HG02884 (cell line): ENCODE results near the gene SERPINB2.
"Not testable (repeated sequence)": the region's sequence is repeated elsewhere in the genome, so short reads cannot be mapped to it uniquely, and the experiment has no call there.

Experiments
- ATAC-seq: cut with Tn5 transposase; IDR thresholded peaks from one replicate; pipeline ENCODE4 v1.9.1; 2021; ENCODE audit warnings: mild to moderate bottlenecking, moderate library complexity; ENCODE audit not compliant: unreplicated experiment

Gene SERPINB2

DNA sequence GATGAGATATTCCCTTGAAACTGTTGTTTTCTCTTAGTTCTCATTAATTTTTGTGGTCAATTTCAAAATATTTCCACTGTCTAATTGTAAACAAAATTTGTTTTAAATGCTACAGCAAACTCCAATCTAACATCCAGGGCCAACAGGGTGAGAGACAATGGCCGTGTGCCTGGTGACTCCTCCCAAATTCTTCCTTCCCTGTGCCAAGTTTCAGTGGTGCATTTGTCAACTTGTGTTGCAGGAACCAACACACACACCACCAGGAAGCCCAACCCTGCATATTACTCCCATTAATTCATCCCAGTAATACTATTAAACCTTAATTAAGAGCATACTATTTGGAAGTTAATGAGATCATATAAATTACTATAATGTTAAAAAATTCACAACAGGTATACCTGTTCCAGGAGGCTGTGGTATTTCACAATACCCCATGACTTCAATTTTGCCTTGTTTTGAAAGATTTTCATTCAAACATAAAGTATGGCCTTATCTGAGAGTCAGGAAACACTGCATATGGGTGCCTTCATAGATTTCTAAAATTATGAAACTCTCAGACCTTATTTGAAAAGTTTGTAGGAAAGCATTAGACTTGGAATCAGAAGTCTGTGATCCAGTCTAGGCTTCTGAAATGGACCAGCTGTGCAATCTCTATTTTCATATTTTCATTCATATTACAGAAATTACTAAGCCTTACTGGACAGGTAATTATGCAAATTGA is 1.1 kb downstream of the SERPINB2 start:
- ATAC-seq, result no peak

DNA sequence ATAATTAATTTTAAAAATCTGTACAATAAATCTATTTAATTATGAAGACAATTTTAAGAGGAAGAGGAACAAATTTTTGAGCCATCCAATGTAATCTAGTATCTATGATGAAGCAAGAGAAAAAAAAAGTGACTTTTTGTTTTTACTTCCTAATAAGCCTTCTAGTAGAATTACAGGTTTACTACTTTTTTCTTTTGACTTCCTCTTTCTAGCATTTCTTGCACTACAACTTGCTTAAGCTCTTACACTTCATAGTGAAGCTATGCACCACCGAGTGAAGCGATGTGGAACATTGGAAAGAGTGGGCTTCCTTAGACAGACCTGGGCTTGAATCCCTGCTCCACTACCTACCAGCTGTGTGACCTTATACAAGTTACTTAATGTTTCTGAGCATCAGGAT is 2.1 kb downstream of the SERPINB2 start:
- ATAC-seq, result no peak

DNA sequence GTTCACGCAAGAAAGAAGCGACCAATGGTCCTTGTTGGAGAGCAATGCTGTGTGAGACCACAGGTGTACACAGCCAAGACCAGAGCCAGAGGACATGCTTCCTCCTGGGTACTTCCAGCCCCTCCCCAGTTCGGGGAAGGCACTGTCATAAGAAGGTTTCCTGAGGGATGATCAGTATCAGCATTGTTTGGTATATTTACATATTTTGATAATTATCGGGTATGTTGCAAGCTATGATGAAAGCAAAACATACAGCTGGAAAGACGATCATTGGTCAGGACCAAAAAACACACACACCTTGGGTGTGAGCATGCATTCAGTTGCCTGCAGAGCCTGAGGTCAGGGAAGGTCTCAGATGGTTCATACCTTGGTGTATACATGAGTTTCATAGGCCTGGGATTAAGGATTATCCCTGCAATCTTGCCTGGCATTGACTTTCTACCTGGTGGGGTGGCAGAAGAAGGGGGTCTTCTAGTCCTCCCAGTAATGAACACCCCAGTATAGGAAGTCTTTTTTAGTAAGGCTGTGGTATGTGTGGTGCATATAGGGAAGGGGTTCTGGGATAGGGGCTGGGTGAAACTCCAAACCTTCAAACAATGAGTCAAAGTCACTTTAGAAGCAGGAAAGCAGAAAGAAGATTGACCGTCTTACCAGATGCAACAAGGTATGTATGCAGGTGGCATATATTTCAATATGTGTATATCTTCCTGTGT is 2.9 kb downstream of the SERPINB2 start:
- no peak for ATAC-seq

DNA sequence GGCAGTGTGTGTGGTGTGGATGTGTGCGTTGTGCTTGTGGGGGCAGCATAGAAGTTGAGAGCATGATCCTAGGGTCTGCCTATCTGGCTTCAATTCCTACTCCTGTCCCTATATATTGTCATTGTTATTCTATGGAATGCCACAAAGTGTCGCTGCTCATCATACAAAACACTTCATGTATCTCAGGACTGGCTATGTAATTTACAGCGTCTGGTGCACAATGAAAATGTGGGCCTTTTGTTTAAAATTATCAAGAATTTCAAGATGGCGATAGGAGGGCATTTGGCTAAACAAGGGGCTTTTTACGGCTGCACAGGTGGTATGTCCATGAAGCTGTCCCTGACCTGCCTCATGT is 3.4 kb downstream of the SERPINB2 start:
- peak; percentile 50 for ATAC-seq

DNA sequence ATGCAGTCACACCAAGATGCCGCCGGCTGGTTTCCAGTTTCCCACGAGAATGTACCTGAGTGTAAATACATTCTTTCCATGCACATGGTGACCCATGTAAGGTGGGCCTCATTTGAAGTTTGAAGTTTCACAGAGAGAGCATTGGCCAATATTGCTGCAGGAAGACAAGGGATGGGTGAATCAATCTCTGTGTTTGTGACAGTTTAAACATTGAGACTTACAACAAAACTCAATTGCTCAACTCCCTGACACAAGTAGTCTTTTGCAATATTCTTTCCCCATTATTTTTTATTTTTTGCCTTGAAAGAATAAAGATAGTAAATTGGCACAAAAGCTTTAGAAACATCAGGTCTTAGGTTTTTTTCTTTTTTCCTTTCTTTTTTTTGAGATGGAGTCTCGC is 5.1 kb downstream of the SERPINB2 start:
- no peak for ATAC-seq

DNA sequence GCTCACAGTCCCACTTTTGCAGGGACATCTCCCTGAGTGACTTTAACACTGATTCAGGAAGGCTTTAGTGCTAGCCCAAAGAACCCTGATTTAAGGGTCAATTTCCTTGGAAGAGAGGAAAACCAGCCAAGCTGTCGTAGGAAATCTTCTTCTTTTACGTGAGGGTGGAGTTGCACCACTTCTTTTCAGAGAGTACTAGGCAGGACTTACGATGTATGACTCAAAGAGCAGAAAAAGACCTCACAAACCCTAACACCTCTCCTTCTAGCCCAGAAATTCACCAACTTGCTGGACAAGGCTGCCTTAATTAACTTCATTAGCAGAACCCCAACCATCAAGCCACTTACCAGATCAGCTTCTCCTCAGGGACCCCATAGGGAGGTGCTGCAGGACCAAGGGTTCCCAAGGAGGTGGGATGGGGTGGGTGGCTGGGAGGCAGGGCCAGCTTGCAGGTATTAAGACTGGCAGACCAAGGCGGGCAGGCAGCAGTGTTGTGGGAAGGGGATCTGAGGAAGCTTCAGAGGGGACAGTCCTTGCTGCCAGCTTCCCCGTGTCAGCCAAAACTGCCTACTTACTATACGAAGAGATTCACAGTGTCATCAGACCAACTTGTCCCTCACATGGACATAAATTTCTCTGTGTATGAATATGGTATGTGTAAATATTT is 6.7 kb downstream of the SERPINB2 start:
- ATAC-seq, result no peak

DNA sequence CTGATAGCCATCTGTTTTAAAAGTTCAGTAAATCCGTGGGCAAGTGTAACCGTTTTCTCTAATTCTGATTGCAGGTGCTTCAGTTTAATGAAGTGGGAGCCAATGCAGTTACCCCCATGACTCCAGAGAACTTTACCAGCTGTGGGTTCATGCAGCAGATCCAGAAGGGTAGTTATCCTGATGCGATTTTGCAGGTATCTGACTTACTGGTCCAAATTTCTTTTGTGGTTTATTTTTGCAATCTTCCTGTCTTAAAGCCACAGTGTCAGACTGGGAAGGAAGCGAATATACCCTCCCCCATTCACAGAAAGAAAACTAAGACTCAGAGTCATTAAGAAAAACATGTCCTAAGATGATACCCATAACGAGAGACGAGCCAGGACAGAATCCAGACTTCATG is 7.7 kb downstream of the SERPINB2 start:
- no peak for ATAC-seq

DNA sequence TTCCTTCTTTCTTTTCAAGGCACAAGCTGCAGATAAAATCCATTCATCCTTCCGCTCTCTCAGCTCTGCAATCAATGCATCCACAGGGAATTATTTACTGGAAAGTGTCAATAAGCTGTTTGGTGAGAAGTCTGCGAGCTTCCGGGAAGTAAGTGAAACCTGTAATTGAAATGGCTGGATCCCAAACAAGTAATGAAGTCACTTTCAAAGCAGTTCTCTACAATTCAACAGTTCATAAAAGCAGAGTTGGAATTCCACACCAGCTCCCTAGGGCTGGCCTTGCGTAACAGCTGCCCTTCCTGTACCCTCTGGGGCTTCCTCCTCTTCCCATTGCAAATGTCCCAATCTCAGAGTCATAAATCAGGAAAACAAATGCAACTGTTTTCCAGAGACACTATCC is 9.6 kb downstream of the SERPINB2 start:
- no peak for ATAC-seq

DNA sequence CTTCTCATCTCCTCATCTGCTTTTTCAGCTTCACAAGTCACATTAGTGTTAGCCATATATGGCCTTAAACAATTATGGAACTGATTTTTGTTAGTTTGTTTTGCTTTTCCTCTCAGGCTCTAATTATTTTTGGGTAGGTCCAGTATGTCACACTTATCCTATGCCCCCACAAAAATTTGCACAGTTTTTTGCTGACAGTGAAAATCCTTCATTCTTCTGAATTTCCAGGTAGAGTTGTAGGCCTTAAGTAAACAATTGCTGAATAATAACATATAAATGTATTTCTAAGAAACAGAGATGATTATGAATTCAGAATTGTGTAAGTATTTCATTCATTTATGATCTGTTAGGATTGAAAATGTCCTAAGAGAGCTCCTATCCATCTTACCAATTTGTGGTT is 11.7 kb downstream of the SERPINB2 start:
- no peak for ATAC-seq

DNA sequence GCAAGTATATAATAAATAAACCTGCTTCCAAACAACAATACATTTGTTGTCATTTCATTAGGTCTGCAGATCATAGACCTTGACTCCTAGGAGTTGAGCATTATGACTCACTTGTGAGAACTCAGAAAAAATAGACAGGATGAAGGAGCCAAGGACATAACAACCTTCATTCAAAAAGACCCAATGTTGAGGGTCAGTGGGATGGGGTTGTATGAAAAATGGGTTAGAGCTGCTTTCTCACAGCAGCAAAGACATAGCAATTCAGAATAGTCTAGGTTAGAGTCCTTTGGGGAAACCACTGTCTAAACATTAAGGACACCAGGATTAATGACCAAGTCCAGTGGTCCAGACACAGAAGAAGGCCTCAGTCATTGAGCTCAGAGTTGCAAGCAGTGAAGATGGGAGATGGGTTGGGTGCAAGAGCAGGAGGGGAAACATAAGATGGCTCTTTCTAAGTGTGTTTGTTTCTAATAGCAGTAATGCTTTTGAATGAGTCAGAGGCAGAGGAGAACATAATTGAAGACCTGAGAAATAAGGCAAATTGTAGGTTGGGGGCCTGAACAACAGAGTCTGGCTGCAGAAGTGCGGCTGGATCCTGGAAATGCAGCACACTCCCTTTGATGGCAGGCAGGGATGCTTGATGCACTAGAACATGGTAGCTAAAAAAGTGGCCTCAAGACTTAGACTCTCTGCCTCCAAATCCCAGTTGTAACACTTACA is 16.5 kb downstream of the SERPINB2 start:
- ATAC-seq, result no peak

DNA sequence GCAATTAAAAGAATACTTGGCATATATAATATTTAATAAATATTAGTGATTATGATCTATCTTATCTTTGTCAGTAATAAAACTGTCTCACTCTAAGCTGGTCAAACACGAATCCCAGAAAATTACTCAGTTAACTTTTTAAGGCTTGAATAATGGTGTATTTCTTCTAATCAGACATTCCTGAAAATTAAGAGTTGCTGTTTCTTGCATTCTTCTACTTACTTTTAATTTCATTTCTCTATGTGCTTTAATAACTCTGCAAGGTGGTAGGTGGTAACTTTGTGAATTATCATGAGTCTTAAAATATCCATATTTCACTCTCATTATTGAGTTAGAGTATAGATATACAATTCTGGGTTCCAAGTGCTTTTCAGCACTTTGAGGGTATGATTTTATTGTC is 17.2 kb downstream of the SERPINB2 start:
- ATAC-seq, result no peak

DNA sequence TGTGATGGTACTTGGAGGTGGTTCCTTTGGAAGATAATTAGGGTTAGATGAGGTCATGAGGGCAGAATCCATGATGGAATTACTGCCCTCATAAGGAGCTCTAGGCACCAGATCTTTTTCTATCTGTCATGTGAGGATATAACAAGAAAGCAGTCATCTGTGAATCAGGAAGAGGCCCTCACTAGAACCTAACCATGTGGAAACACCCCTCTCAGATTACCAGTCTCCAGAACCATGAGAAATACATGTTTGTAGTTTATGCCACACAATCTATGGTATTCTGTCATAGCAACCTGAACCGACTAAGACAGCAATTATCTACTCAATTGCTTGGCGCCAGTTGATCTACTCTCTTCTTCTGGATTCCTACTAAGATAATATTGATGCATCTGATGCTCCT is 17.9 kb downstream of the SERPINB2 start:
- no peak for ATAC-seq

DNA sequence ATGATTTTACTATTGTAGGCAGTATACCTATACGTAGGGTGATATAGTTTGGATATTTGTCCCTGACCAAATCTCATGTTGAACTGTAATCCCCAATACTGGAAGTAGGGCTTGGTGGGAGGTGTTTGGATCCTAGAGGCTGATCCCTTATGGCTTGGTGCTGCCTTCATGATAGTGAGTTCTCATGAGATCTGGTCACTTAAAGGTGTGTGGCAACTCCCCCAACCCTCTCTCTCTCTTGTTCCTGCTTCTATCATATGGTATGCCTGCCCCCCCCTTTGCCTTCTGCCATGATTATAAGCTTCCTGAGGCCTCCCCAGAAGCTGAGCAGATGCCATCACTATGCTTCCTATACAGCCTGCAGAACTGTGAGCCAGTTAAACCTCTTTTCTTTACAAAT is 18.6 kb downstream of the SERPINB2 start:
- no peak for ATAC-seq

DNA sequence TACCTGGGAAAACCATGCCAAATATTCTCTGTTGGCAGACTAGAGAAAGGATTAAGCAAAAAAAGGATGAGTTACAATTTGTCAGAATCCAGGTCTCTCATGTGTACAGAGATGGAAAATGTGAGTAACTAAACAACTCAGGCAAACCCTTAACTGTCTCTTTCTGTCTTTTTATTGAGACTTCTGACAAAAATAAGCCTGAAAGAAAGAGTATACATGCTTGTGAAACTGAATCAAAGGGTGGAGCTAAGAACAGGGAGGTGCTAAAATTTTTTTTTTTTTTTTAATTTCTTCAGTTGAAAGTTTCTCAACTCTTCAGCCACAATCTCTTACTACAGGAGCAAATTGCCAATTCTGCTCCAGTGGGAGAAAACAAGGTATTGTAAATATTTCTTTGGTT is 20.2 kb downstream of the SERPINB2 start, which contains the start of gene SERPINB10:
TSS of gene SERPINB10 (plus strand) at position 295 of the 400 bp plus-strand sequence. CDS start 7,553 bp downstream, outside the sequence.
- peak; percentile 56 for ATAC-seq

DNA sequence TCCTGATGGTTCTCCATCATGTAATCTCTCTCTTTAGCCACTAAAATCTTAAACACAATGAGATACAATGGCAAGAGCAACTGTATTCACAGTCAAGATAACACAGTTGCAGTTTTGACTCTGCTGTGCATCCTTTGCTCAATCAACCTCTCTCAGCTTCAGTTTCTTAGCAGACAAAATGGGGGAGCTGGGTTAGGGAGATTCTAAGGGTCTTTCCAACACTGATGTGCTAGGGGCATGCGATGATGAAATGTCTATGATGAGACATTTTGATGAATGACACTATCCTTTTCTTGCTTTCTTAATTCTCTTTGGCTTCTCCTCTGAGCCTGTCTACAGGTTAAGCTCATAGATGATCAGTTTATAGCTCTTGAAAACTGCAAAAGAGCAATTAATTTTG is 21.4 kb downstream of the SERPINB2 start:
- no peak for ATAC-seq

DNA sequence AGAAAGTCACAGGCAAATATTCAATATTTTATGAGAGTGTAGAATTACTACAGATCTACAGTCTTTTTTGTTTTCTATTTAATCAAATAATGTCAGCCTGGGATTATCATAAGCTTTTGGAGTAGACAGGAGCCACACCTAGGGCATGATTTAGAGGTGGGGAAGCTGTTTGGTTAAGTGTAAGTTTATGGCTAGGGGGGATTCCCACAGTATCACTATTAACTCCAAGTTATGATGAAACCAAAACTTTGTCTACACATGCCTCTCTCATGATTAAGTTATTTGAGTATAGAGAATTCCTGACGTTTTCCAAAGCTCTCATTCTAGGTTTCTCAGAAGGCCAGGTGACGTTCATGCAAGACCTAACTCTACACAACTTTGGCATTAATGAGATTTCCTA is 22.4 kb downstream of the SERPINB2 start:
- peak; percentile 63 for ATAC-seq

DNA sequence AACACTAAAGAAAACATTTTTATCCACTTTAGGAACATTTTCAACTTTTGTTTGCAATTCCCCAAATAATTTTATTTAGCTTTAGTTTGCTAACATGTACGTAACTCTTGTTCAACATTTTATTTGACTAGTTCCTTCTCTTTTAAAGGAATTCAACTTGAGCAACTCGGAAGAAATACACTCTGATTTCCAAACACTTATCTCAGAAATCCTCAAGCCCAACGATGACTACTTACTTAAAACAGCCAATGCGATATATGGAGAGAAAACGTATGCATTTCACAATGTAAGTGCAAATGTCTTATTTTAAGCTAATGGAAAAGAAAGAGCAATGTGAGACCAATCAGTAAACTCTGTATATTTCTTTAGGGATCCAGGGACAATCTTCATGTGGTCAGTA is 30.3 kb downstream of the SERPINB2 start:
- no peak for ATAC-seq

DNA sequence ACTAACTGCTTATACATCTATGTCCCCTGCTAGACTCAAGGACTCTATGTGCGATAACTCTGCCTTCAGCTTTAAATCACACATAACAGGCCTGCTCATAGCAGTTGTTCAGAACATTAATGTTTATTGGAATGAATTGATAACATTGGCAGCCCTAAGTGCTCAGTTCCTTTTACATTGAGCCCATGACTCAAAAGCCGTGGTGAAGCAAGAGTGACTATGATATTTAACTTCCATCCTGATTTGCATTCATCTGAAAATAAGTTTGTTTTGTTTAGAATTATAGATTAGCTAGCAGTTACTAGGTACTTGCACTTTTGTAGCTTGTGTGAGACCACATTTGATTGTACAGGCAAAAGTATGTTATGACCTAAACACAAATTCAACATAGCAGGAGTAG is 34.5 kb downstream of the SERPINB2 start:
- ATAC-seq, result no peak

DNA sequence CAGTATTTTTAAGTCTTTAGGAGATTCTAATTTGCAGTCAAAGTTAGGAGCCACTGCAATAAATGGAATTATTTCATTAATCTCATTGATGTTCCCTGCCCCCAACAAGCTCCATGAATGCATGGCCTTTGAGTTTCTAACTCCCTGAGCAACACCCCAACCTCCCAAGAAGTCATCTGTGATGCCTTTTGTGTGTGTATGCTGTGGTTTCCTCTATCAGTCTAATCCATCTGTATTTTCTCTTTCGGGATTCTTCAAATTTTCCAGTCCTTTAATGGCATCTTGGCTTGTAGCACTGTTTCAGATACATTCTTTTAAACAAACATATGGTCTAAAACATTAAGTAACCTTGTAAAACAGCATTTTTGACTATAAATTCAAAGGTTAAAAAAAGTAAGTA is 37.0 kb downstream of the SERPINB2 start:
- ATAC-seq, result no peak

DNA sequence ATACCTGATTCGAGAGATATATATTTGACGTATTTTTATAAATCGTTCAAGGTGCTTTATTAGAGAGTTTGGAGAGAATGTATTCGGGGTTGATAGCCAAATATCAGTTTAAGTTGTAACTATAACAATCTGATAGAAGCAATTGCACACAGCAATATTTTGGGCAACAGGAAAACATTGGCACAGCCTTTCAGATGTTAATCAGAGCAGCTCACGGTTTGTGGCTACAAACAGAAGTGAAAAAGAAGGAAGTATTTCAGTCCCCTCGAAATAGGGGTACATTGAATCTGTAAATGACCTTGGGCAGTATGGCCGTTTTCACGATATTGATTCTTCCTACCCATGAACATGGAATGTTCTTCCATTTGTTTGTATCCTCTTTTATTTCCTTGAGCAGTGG is 40.8 kb downstream of the SERPINB2 start:
- ATAC-seq, result no peak

DNA sequence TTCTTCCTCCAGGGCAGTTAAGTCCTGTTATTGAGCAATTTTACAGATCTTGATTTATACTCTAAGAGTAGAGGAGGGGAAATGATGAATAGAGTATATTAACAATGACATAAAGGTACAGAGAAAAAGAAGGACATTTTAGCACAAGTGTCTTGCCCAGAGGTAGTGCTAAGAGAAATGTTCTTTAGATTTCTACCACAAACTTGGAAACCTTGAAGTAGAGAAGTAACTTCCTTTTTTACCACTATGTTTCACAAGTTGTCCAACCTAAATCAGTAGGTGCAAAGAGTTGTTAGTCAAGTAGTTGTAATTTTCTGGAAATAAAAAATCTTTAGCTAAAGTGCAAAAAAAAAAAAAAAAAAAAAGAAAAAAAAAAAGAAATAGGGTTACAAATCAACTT is 41.9 kb downstream of the SERPINB2 start:
- ATAC-seq, result not testable (repeated sequence)
